ENCODE results near the gene ACBD4.

DNA sequence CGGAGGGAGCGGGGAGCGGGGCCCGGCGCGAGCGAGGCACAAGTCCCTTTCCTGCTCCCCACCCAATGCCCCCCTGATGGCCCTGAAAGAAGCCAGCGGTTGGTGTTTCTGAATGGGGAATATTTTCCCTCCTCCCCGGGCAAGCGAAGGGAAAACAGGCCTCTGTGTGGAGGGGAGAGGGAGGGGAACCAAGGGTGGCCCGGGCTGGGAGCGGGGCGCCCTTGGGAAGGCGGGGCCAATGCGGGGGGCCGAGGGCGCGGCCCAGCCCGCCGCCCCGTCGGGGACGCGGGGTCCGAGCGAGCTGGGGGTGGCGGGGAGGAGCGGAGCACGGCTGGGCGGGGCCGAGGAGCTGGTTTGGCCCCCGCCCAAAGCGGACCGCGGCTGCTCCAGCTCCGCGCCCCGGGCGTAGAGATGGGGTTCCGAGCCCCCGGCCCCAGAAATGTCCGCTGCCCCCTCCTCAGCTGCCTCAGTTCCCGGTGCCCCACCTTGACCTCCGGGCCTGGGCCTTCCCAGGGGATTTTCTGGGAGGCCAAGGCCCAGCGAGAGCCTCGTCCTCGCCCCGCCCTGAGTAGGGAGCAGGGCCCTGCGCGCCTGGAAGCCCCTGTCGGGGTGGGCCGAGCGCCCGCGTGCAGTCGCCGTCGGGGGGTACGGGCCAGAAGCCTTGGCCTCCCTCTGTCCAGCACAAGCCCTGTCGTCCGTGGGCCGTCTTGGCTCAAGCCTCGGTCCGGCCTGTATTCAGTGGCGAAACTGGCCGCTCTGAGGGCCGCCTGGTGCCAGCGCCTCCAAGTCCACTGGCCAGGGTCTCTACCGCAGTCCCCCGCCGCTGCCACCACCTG, 8.9 kb downstream of the ACBD4 start:
- TF ChIP-seq, protein P1, sequence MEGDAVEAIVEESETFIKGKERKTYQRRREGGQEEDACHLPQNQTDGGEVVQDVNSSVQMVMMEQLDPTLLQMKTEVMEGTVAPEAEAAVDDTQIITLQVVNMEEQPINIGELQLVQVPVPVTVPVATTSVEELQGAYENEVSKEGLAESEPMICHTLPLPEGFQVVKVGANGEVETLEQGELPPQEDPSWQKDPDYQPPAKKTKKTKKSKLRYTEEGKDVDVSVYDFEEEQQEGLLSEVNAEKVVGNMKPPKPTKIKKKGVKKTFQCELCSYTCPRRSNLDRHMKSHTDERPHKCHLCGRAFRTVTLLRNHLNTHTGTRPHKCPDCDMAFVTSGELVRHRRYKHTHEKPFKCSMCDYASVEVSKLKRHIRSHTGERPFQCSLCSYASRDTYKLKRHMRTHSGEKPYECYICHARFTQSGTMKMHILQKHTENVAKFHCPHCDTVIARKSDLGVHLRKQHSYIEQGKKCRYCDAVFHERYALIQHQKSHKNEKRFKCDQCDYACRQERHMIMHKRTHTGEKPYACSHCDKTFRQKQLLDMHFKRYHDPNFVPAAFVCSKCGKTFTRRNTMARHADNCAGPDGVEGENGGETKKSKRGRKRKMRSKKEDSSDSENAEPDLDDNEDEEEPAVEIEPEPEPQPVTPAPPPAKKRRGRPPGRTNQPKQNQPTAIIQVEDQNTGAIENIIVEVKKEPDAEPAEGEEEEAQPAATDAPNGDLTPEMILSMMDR (conservative IDR thresholded peaks at IDR 0.05; ENCODE audit: low read depth, low read length): no peak
- TF ChIP-seq POLR2A (IDR thresholded peaks at IDR 0.05; ENCODE audit: low read depth, low read length) (no peak), MAZ (IDR thresholded peaks at IDR 0.05; ENCODE audit: borderline replicate concordance, low read depth, low read length) (no peak; the same call in 1 of the 2 replicates), SMC3 (IDR thresholded peaks at IDR 0.05; ENCODE audit: low read depth, low read length) (no peak), BHLHE40 (IDR thresholded peaks at IDR 0.05; ENCODE audit: low read depth, low read length) (no peak), MXI1 (IDR thresholded peaks at IDR 0.05; ENCODE audit: borderline replicate concordance, low read depth, low read length) (no peak), CEBPB (IDR thresholded peaks at IDR 0.05; ENCODE audit: low read depth, low read length) (no peak), MAFK (IDR thresholded peaks at IDR 0.05; ENCODE audit: low read depth, low read length) (no peak), RAD21 (IDR thresholded peaks at IDR 0.05; ENCODE audit: low read length) (no peak), RFX5 (IDR thresholded peaks at IDR 0.05; ENCODE audit: low read depth, low read length) (no peak)

Data from IMR-90 (cell line).